Retinal pigment epithelial cell (primary cell): ENCODE measurements around the gene TANGO6.

Experiments used
- DNase-seq: peaks from one replicate; pipeline ENCODE4 v3.0.0-alpha.2; 2010; ENCODE audit warnings: low read depth
- H3K4me3 ChIP-seq: 2 replicates; pipeline ENCODE4 v1.5.1; 2011; ENCODE audit warnings: mild to moderate bottlenecking, low read length, control low read depth, moderate library complexity
- TF ChIP-seq, protein P1 (sequence below): conservative IDR thresholded peaks from 2 replicates; pipeline ENCODE4 v1.5.1; 2011; ENCODE audit warnings: low read depth, low read length, control low read depth, inconsistent platforms

Gene TANGO6

DNA sequence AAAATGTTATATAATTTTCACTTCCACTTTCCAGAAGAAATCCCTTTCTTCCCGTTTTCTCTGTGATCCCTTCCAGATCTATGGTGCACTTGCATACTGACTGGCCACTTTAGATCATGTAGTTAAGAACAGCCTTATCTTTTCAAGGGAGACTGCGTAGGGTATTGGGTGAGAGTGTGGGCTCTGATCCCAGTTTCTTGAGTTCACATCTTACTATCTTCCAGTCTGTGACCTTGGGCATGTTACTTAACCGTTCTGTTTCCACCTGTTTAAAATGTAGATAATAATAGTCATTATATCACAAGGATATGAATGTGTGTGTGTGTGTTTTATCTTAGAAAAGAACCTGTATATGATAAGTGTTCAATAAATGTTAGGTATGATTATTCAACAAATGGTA lies 83.7 kb downstream of the TANGO6 start:
- no peak for DNase-seq
- TF ChIP-seq, protein P1, sequence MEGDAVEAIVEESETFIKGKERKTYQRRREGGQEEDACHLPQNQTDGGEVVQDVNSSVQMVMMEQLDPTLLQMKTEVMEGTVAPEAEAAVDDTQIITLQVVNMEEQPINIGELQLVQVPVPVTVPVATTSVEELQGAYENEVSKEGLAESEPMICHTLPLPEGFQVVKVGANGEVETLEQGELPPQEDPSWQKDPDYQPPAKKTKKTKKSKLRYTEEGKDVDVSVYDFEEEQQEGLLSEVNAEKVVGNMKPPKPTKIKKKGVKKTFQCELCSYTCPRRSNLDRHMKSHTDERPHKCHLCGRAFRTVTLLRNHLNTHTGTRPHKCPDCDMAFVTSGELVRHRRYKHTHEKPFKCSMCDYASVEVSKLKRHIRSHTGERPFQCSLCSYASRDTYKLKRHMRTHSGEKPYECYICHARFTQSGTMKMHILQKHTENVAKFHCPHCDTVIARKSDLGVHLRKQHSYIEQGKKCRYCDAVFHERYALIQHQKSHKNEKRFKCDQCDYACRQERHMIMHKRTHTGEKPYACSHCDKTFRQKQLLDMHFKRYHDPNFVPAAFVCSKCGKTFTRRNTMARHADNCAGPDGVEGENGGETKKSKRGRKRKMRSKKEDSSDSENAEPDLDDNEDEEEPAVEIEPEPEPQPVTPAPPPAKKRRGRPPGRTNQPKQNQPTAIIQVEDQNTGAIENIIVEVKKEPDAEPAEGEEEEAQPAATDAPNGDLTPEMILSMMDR, result no peak
- H3K4me3 ChIP-seq, result no peak overlapping the region

DNA sequence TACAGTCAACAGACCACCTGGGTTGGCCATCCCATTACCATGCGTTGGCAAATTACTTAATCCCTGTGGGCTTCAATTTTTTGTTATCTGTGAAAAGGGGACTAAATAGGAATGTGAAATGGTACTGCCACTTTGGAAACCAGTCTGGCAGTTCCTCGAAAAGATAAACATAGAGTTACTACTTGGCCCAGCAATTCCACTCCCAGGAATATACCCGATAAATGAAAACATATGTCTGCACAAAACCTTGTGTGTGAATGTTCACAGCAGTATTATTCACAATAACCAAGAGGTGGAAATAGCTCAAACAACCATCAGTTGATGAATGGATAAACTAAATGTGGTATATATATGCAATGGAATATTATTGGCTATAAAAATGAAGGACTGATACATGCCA lies 87.9 kb downstream of the TANGO6 start:
- no peak for DNase-seq
- TF ChIP-seq, protein P1, result no peak
- no peak overlapping the region for H3K4me3 ChIP-seq

DNA sequence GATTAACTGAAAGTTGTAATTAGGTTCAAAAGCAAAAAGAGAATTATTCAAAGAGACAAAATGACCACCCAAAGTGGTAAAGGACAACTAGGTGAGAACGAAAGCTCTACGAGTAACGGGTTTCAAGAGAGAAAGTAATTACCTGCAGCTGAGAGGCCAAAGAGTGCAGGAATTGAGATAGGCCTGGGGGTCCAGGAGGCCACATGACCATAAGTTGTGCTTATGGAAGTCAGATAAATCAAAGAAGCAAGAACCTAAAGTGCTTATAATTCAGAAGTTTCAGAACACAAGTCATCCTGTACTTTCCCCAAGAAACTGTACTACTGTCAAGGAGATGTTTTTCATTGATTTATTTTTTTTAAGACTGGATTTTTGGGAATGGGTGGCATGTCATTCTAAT lies 91.1 kb downstream of the TANGO6 start:
- TF ChIP-seq, protein P1, result no peak
- no peak overlapping the region for H3K4me3 ChIP-seq
- DNase-seq, result no peak

DNA sequence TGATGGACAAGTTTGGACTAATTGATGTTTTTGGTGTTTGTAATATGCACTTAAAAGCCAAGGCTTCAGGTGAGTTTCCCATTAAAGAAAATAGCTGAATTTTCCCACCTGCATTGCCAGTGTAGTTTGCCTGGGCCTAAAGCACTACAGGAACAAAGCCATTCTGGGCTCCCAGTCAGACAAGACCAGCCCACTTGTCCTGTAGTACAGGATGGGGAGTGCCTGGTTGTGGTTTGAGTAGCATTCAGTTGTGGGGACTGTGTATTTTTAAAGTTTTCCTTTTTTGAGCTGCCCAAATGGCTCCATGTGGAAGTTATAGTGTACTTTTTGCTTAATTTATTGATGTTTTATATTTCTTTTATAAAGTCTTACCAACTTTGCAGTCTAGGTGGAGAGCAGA lies 91.7 kb downstream of the TANGO6 start:
- TF ChIP-seq, protein P1, result no peak
- DNase-seq, result no peak
- no peak overlapping the region for H3K4me3 ChIP-seq

DNA sequence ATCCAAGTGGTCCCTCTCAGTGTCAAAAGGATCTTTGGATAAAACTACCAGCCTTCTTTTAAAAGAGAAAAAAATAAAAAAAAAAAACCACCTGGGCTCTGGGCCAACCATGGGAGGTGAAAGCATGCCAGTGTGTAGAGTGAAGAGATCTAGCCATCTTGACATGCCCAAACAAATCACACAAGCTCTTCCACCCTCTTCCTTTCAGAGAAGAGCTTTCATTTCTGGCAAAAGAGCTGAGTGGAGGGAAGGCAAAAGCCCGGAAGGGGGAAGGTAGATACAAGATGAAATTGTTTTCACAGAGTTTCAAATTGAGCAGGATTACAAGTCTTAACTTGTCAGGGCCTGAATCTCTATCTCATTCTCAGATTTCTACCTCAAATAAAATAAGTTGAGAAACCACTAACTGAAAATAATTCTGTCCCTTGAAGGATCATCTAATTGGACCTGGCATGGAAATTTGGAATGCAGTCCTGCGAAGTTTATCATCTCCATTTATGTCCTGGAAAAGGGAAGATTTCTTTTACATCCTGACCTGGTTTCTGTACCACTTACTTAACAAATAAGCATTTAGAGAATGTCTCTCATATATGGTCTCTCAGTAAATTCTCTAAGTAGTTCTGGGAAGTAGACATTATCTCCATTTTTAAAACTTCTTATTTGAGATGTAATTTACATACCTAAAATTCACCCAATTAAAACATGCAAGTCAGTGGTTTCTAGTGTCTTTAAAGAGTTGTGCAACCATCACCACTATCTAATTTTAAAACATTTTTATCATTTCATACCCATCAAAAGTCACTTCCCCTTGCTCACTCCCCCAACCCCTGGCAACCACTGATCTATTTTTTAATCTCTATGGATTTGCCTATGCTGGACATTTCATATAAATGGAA lies 93.7 kb downstream of the TANGO6 start:
- H3K4me3 ChIP-seq, result no peak overlapping the region
- TF ChIP-seq, protein P1, result no peak
- no peak for DNase-seq

DNA sequence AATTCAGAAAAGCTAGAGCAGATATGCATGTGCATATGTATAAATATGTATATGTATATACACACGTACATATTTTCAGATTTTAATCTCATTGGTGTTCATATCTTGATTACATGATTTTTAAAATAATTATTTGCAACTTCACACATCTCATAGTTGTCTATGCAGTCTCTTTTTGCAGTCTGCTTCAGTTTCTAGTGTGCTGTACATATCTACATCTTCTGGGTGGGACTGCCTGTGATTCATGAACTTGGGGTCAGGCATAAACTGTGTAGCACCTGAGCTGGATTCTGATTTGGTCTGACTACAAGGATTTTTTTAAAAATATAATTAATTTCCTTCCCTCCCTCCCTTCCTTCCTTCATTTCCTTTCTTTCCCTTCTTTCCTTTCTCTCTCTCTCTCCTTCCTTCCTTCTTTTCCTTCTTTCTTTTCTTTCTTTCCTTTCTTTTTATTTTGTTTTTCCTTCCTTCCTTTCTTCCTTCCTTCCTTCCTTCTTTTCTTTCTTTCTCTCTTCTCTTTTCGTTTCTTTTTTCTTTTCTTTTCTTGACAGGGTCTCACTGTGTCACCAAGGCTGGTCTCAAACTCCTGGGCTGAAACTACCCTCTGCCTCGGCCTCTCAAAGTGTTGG lies 96.5 kb downstream of the TANGO6 start:
- H3K4me3 ChIP-seq, result no peak overlapping the region
- TF ChIP-seq, protein P1, result no peak

DNA sequence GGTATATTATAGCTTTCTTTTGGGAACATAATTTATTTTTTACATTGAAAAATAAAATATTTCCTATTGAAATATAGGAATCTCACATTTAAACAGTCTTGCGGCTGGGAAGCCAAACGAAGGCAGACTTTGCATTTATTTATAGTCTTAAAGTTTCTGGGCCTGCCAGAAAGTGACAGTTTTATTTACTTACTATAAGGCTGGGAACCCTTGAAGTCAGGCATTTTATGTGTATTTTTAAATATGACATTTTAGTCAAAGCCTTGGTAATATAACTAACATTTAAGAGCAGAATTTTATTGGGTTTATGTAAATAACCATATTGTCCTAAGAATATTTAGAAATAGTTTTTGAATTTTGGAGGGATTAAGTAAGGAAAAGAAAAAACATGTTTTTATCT lies 97.5 kb downstream of the TANGO6 start:
- TF ChIP-seq, protein P1, result no peak
- DNase-seq, result no peak
- H3K4me3 ChIP-seq, result no peak overlapping the region

More for the DNA sequence above, 96.5 kb downstream of the TANGO6 start:
- no peak for DNase-seq
